Neutrophil (primary cell): ENCODE data around the gene PLCH2.

ENCODE experiments used
- H3K27ac ChIP-seq: fragments of 200-600 bp; sonication (generic); 2 replicates; pipeline ENCODE4 v1.5.1; 2016; ENCODE audit warnings: mild to moderate bottlenecking, moderate library complexity
- H3K27me3 ChIP-seq: fragments of 200-600 bp; sonication (generic); 2 replicates; pipeline ENCODE4 v1.6.0; 2016; ENCODE audit warnings: mild to moderate bottlenecking
- H3K36me3 ChIP-seq: fragments of 200-600 bp; sonication (generic); 2 replicates; pipeline ENCODE4 v1.5.1; 2017
- H3K4me1 ChIP-seq, 2 experiments: fragments of 200-600 bp in 1 of 2; sonication (generic) in 1 of 2; 1 replicate in 1 of 2; 2 replicates in 1 of 2; pipeline versions ENCODE4 v1.5.1 to v1.6.1; 2013 to 2016; ENCODE audit warnings: low read depth in 1 of 2, low read length in 1 of 2, mild to moderate bottlenecking in 1 of 2, moderate library complexity in 1 of 2; ENCODE audit not compliant: control insufficient read depth in 1 of 2, insufficient read depth in 1 of 2
- H3K4me3 ChIP-seq, 2 experiments: fragments of 200-600 bp in 1 of 2; sonication (generic) in 1 of 2; 1 replicate in 1 of 2; 2 replicates in 1 of 2; pipeline ENCODE4 v1.5.1; 2013 to 2016; ENCODE audit warnings: low read depth in 1 of 2, low read length in 1 of 2, mild to moderate bottlenecking in 1 of 2, moderate library complexity in 1 of 2
- H3K9me3 ChIP-seq: fragments of 200-600 bp; sonication (generic); 2 replicates; pipeline ENCODE4 v1.5.1; 2016
- TF ChIP-seq, protein P1 (sequence below): fragments of 200-600 bp; sonication (generic); IDR thresholded peaks from 2 replicates; pipeline ENCODE4 v1.5.1; 2016; ENCODE audit warnings: antibody characterized with exemption

The PLCH2 gene

DNA sequence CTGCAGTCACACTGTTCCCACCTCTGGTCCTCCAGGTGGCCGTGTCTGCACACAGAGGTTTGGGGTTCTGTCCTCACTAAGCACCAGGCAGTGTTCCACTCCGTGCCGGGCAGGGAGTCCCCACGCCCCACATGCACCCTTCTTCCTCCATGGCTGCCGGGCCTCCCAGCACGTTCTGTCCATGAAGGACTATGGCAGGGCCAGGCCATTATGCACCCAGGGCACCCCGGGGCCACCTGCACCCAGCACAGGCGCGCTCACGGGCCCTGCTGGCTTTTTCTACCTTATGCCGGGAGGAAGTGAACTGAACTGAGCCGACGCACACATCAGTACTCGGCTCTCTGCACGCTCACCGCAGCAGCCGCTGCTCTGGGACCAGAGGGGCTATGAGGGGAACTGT lies 40.0 kb downstream of the PLCH2 start:
- no peak overlapping the region for H3K4me3 ChIP-seq
- no peaks in the 10 kb centered on the region for H3K9me3 ChIP-seq
- H3K27ac ChIP-seq = no peak overlapping the region
- H3K27me3 ChIP-seq = no peaks in the 10 kb centered on the region
- H3K4me1 ChIP-seq = no peaks in the 10 kb centered on the region
- TF ChIP-seq, protein P1, sequence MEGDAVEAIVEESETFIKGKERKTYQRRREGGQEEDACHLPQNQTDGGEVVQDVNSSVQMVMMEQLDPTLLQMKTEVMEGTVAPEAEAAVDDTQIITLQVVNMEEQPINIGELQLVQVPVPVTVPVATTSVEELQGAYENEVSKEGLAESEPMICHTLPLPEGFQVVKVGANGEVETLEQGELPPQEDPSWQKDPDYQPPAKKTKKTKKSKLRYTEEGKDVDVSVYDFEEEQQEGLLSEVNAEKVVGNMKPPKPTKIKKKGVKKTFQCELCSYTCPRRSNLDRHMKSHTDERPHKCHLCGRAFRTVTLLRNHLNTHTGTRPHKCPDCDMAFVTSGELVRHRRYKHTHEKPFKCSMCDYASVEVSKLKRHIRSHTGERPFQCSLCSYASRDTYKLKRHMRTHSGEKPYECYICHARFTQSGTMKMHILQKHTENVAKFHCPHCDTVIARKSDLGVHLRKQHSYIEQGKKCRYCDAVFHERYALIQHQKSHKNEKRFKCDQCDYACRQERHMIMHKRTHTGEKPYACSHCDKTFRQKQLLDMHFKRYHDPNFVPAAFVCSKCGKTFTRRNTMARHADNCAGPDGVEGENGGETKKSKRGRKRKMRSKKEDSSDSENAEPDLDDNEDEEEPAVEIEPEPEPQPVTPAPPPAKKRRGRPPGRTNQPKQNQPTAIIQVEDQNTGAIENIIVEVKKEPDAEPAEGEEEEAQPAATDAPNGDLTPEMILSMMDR = no peak
- H3K36me3 ChIP-seq = peaks cover 100% of the 10 kb centered on the region

DNA sequence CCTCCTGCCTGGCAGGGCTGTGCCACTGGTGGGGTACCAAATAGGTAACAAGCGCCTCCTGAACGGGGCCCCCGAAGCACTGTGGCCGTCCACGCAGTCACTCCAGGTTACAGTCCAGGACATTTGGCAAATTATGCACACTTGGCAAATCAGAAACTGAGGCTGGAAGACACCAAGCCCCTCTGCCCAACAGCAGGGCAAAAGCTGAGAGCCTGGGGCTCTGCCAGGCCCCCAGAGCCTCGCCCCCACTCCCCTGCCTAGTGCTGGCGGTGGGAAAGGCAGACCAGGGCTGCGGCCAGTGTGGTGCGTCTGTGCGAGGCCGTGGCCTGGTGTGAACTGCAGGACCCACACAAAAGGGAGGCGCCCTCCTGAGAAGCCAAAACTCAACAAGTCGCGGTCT lies 40.9 kb downstream of the PLCH2 start:
- no peak overlapping the region for H3K4me3 ChIP-seq
- TF ChIP-seq, protein P1 = no peak
- no peaks in the 10 kb centered on the region for H3K4me1 ChIP-seq
- H3K9me3 ChIP-seq = no peaks in the 10 kb centered on the region
- H3K27me3 ChIP-seq = no peaks in the 10 kb centered on the region
- peaks cover 97% of the 10 kb centered on the region for H3K36me3 ChIP-seq
- no peak overlapping the region for H3K27ac ChIP-seq

DNA sequence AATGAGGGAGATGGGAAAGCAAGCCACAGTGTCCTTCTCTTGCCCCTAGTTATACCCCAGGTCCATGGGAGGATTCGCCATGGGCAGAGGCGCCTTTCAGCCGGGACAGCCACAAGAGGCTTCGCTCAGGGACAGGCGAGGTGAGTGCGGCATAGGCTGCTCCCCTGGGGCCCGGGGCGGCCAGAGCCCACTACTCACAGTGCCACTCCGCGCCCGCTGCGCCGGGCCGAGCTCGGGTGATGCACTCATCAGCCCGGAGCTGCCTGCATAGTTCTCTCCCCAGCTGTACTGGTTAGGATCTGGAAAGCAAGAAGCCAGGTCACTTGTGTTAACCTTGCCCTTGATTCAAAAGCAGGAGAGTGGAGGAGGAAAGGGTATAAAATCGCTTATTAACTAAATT lies 41.9 kb downstream of the PLCH2 start:
- H3K36me3 ChIP-seq = peaks cover 87% of the 10 kb centered on the region
- TF ChIP-seq, protein P1 = no peak
- H3K4me1 ChIP-seq = no peaks in the 10 kb centered on the region

DNA sequence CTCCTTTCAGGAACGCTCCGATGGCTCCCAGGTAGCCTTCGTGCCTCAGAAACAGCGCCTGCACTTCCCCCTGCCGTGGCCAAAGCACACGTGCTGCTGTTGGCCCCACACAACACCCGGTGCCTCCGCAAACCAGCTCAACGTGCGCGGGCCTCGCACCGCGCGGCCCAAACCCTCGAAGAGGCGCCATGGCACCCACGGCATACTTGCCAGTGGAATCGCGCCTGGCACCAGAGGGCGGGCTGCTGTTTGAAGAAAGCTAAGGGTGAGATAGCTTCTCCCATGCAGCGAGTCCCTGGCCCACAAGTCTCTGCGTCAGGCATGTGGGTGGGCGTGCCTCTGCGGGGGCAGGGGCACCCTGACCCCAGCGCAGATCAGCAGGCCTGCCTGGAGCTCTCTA lies 42.4 kb downstream of the PLCH2 start:
- TF ChIP-seq, protein P1 = no peak
- no peak overlapping the region for H3K4me3 ChIP-seq
- no peaks in the 10 kb centered on the region for H3K9me3 ChIP-seq
- H3K27me3 ChIP-seq = no peaks in the 10 kb centered on the region
- no peak overlapping the region for H3K27ac ChIP-seq
- peaks cover 82% of the 10 kb centered on the region for H3K36me3 ChIP-seq
- no peaks in the 10 kb centered on the region for H3K4me1 ChIP-seq

More for the DNA sequence above, 41.9 kb downstream of the PLCH2 start:
- no peaks in the 10 kb centered on the region for H3K27me3 ChIP-seq
- H3K27ac ChIP-seq = no peak overlapping the region
- no peaks in the 10 kb centered on the region for H3K9me3 ChIP-seq
- no peak overlapping the region for H3K4me3 ChIP-seq

DNA sequence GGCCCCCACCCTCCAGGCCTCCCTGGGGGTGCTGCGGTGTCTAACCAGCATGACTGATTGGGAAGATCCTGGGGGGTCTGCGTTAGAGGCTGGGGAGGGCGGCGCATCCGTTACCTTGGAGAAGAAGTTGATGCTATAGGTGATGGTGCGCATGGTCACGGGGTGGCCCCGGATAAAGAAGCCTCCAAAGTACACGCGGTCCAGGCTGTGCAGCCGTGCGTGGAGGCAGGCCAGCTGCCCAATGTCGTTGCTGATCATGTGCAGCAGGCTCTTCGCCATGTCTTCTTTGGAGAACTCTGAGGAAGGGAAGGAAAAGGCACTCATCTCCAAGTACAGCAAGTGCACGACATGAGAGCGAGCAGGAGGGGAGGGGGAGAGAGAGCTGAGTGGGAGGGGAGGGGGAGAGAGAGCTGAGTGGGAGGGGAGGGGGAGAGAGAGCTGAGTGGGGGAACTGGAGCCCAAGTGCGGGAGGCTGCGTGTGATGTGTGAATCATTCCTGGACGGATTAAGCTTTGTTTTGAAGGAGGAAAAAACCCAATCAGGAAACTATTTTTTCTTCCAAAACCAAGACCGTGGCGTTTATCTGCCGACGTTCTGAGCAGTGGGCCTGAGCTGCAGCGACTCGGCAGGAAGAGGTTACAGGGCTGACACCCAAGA lies 43.1 kb downstream of the PLCH2 start:
- TF ChIP-seq, protein P1 = no peak

More for the DNA sequence above, 43.1 kb downstream of the PLCH2 start:
- Histone ChIP-seq H3K36me3 (peaks cover 75% of the 10 kb centered on the region), H3K4me1 (peaks cover 0 to 4% of the 10 kb centered on the region in 2 experiments), H3K9me3 (no peaks in the 10 kb centered on the region), H3K27ac (no peak overlapping the region), H3K27me3 (no peaks in the 10 kb centered on the region), H3K4me3 (no peak overlapping the region)
